Camera-type eye (tissue), 1 donor: ENCODE results near the gene IRS2. TPM values are rescaled to one million over a fixed set of nuclear protein-coding genes. Genes with fewer than 3 reads are reported as not detected.

Experiments used
- total RNA-seq: library from RNA; depleted of rRNA; stranded (reverse); fragments of >200 nt; gene quantifications from one replicate; pipeline ENCODE4 v1.2.3, GENCODE V29; 2014

The IRS2 gene
- 23.6 TPM for total RNA-seq

GRCh38 chr13:109786457-109787134 lies at the start of gene IRS2:
Gene IRS2 (minus strand): TSS chr13:109786583. CDS start chr13:109786053, 530 bp downstream.

